H1 (cell line): ENCODE data around the gene GDPGP1. TPM values are rescaled to one million over a fixed set of nuclear protein-coding genes. Genes with fewer than 3 reads are reported as not detected.

ENCODE experiments used
- CTCF ChIA-PET: fragments of 300-600 bp; sonication (Branson Sonifier 250); formaldehyde crosslinking; loops from one replicate; lab custom pipeline; 2021; ENCODE audit not compliant: partially characterized antibody; lab: Charles Lee
- POLR2A ChIA-PET: fragments of 300-600 bp; sonication (Branson Sonifier 250); formaldehyde crosslinking; loops from one replicate; lab custom pipeline; 2021; ENCODE audit warnings: inconsistent platforms; ENCODE audit not compliant: partially characterized antibody; lab: Charles Lee
- DNase-seq, 2 experiments: peaks; one replicate each; pipeline versions ENCODE4 v3.0.0 to v3.0.0-alpha.2; 2010 to 2022; ENCODE audit warnings: low spot score in 2 of 2, low read depth in 1 of 2, mixed read lengths in 1 of 2
- FAIRE-seq: peaks from 2 replicates; lab custom pipeline; 2011; peaks lifted over from hg19 to GRCh38; lab: Jason Lieb, UNC
- H2AFZ ChIP-seq: 2 replicates; pipeline ENCODE4 v1.8.1; 2012; ENCODE audit warnings: low read length, inconsistent platforms
- H2AK5ac ChIP-seq: 2 replicates; pipeline ENCODE4 v1.6.1; 2013; ENCODE audit warnings: low read depth, low read length
- H2BK120ac ChIP-seq: replicated peaks from 2 replicates; pipeline ENCODE3; 2013; ENCODE audit warnings: low read depth, low read length, inconsistent platforms
- H2BK12ac ChIP-seq: 2 replicates; pipeline ENCODE4 v1.6.1; 2013; ENCODE audit warnings: low read depth, low read length
- H2BK15ac ChIP-seq: 2 replicates; pipeline ENCODE4 v1.6.1; 2013; ENCODE audit warnings: low read length
- H2BK20ac ChIP-seq: 2 replicates; pipeline ENCODE4 v1.6.1; 2013; ENCODE audit warnings: low read length
- H2BK5ac ChIP-seq: 2 replicates; pipeline ENCODE4 v1.6.1; 2013; ENCODE audit warnings: low read depth, low read length
- H3K14ac ChIP-seq: 2 replicates; pipeline ENCODE4 v1.6.1; 2013; ENCODE audit warnings: inconsistent platforms; ENCODE audit not compliant: insufficient read length
- H3K18ac ChIP-seq: 2 replicates; pipeline ENCODE4 v1.6.1; 2013; ENCODE audit warnings: low read length; ENCODE audit errors: extremely low read depth
- H3K23ac ChIP-seq: 2 replicates; pipeline ENCODE4 v1.6.1; 2013; ENCODE audit warnings: inconsistent platforms; ENCODE audit not compliant: insufficient read length
- H3K23me2 ChIP-seq: 2 replicates; pipeline ENCODE4 v1.6.1; 2013; ENCODE audit warnings: low read depth, low read length
- H3K27ac ChIP-seq: 2 replicates; pipeline ENCODE4 v1.6.1; 2011; ENCODE audit warnings: low read depth, low read length, inconsistent platforms
- H3K27me3 ChIP-seq, 4 experiments: replicated peaks in 1 of 4; 1 replicate in 1 of 4; 2 replicates in 3 of 4; pipeline versions ENCODE4 v1.6.1 to v1.8.1; 2011 to 2013; ENCODE audit warnings: low read length in 3 of 4, mild to moderate bottlenecking in 3 of 4, inconsistent platforms in 2 of 4, mixed read lengths in 2 of 4, moderate library complexity in 1 of 4; ENCODE audit not compliant: control insufficient read depth in 3 of 4, insufficient read depth in 3 of 4; ENCODE audit errors: extremely low read depth in 1 of 4
- H3K36me3 ChIP-seq, 4 experiments: 2 replicates each; pipeline versions ENCODE4 v1.6.1 to v1.8.1; 2011 to 2013; ENCODE audit warnings: mild to moderate bottlenecking in 4 of 4, low read length in 3 of 4, moderate library complexity in 2 of 4, control low read depth in 1 of 4, inconsistent platforms in 1 of 4; ENCODE audit not compliant: insufficient read depth in 4 of 4, control insufficient read depth in 2 of 4
- H3K4ac ChIP-seq: replicated peaks from 2 replicates; pipeline ENCODE3; 2013; ENCODE audit warnings: low read length, low read depth, mixed read lengths, inconsistent platforms; ENCODE audit not compliant: insufficient read length
- H3K4me1 ChIP-seq, 4 experiments: replicated peaks in 1 of 4; 1 replicate in 1 of 4; 2 replicates in 3 of 4; pipeline versions ENCODE4 v1.6.1 to v1.8.1; 2011 to 2013; ENCODE audit warnings: low read length in 3 of 4, inconsistent platforms in 2 of 4, mixed read lengths in 1 of 4; ENCODE audit not compliant: insufficient read depth in 4 of 4, control insufficient read depth in 3 of 4
- H3K4me2 ChIP-seq, 2 experiments: 2 replicates each; pipeline versions ENCODE4 v1.6.1 to v1.8.1; 2011 to 2013; ENCODE audit warnings: low read depth in 2 of 2, low read length in 2 of 2, control low read depth in 1 of 2, inconsistent platforms in 1 of 2, mild to moderate bottlenecking in 1 of 2; ENCODE audit not compliant: insufficient read depth in 1 of 2
- H3K4me3 ChIP-seq, 4 experiments: fragments of 200-600, 300-600 bp in 1 of 4; sonication (generic), shearing (Covaris generic), sonication (Bioruptor Twin) in 1 of 4; 2 replicates each; pipeline versions ENCODE4 v1.5.1 to v1.8.1; 2011 to 2016; ENCODE audit warnings: low read length in 4 of 4, low read depth in 3 of 4, control low read depth in 2 of 4, inconsistent platforms in 2 of 4, mild to moderate bottlenecking in 2 of 4, mixed read lengths in 1 of 4, moderate library complexity in 1 of 4; ENCODE audit not compliant: insufficient read depth in 2 of 4; ENCODE audit errors: extremely low read depth in 1 of 4
- H3K56ac ChIP-seq: replicated peaks from 2 replicates; pipeline ENCODE3; 2013; ENCODE audit warnings: low read depth, mild to moderate bottlenecking, mixed read lengths, low read length, inconsistent platforms; ENCODE audit not compliant: insufficient read length
- H3K79me1 ChIP-seq: 2 replicates; pipeline ENCODE4 v1.6.1; 2013; ENCODE audit warnings: low read depth, low read length, control low read depth
- H3K79me2 ChIP-seq, 2 experiments: 2 replicates each; pipeline versions ENCODE4 v1.6.1 to v1.8.1; 2012 to 2013; ENCODE audit warnings: low read length in 2 of 2, mild to moderate bottlenecking in 2 of 2, inconsistent platforms in 1 of 2; ENCODE audit not compliant: insufficient read depth in 2 of 2, control insufficient read depth in 1 of 2
- H3K9ac ChIP-seq, 4 experiments: replicated peaks in 1 of 4; 1 replicate in 1 of 4; 2 replicates in 3 of 4; pipeline versions ENCODE4 v1.6.1 to v1.8.1; 2011 to 2013; ENCODE audit warnings: low read depth in 3 of 4, low read length in 3 of 4, control low read depth in 2 of 4, mild to moderate bottlenecking in 2 of 4, moderate library complexity in 2 of 4, inconsistent platforms in 1 of 4; ENCODE audit errors: extremely low read depth in 1 of 4
- H3K9me3 ChIP-seq, 2 experiments: 2 replicates each; pipeline versions ENCODE4 v1.6.1 to v1.8.1; 2012 to 2013; ENCODE audit warnings: mild to moderate bottlenecking in 2 of 2, moderate library complexity in 2 of 2, control low read depth in 1 of 2, inconsistent platforms in 1 of 2, low read depth in 1 of 2, low read length in 1 of 2, mixed read lengths in 1 of 2; ENCODE audit not compliant: insufficient read depth in 2 of 2
- H4K20me1 ChIP-seq, 2 experiments: replicated peaks in 1 of 2; 2 replicates each; pipeline versions ENCODE3 to v1.8.1; 2011 to 2013; ENCODE audit warnings: inconsistent platforms in 2 of 2, low read length in 2 of 2, mild to moderate bottlenecking in 1 of 2; ENCODE audit not compliant: insufficient read depth in 2 of 2, control insufficient read depth in 1 of 2
- H4K5ac ChIP-seq: 2 replicates; pipeline ENCODE4 v1.6.1; 2013; ENCODE audit warnings: low read length, low read depth, mixed read lengths, inconsistent platforms; ENCODE audit not compliant: insufficient read length
- H4K8ac ChIP-seq: 2 replicates; pipeline ENCODE4 v1.8.0; 2013; ENCODE audit warnings: mild to moderate bottlenecking, moderate library complexity, low read length, inconsistent platforms; ENCODE audit not compliant: insufficient read depth; ENCODE audit errors: extremely low read depth
- H4K91ac ChIP-seq: replicated peaks from 2 replicates; pipeline ENCODE3; 2013; ENCODE audit warnings: low read length, mixed read lengths, inconsistent platforms; ENCODE audit not compliant: insufficient read length
- SP4 ChIP-seq: IDR thresholded peaks from 2 replicates; pipeline ENCODE4 v1.6.1; 2012; ENCODE audit warnings: low read length, inconsistent platforms
- TEAD4 ChIP-seq: IDR thresholded peaks from 2 replicates; pipeline ENCODE4 v1.6.1; 2012; ENCODE audit warnings: low read depth, low read length, inconsistent platforms, mixed read lengths
- WGBS, 2 experiments: shearing (Covaris generic) in 1 of 2; methylation state at CpG; one replicate each; pipeline versions ENCODE4 v1.1.6 to v1.1.7; 2013 to 2015; ENCODE audit warnings: low lambda C conversion rate in 2 of 2, mixed read lengths in 2 of 2, inconsistent platforms in 1 of 2, low coverage in 1 of 2, missing lambda C conversion rate in 1 of 2; ENCODE audit not compliant: insufficient replicate concordance in 2 of 2, insufficient coverage in 1 of 2, insufficient read length in 1 of 2; ENCODE audit errors: extremely low coverage in 1 of 2, missing lambda C conversion rate in 1 of 2; 5-methylcytosine and 5-hydroxymethylcytosine counted together
- polyA plus RNA-seq, 7 experiments: library from polyadenylated mRNA; depleted of rRNA in 3 of 7; stranded (reverse) in 5 of 7; unstranded in 2 of 7; fragments of >200 nt in 5 of 7; fragments of 200-250 nt in 2 of 7; gene quantifications; 1 replicate in 5 of 7; 2 replicates in 1 of 7; 4 replicates in 1 of 7; pipeline versions ENCODE4 v1.2.1 to v1.2.3, GENCODE V29; 2011 to 2013; ENCODE audit warnings: missing spikeins in 2 of 7, mixed read lengths in 2 of 7
- total RNA-seq: library from RNA; stranded (reverse); fragmentation: NEBNext Ultra II Directional; extraction: Animal tissue kit (Norgen Biotek cat#: 25700); gene quantifications from 2 replicates; pipeline ENCODE4 v1.2.1, GENCODE V29; 2021

Gene GDPGP1
- total and polyA plus RNA-seq, 2 of the 8 experiments (the other 6 are each of a cell fraction or from before 2014, with no cell fraction given): 1.8 to 5.6 TPM

- 92% methylated on average over 3 of the region's 3 CpGs; no CpG with 5 or more reads in 1 of the 2 experiments for WGBS, 2 experiments
- no peak overlapping the region for H3K23ac ChIP-seq
- no peak overlapping the region for H3K4me2 ChIP-seq
- no peaks in the 10 kb centered on the region for H3K36me3 ChIP-seq
- H3K27me3 ChIP-seq: no peaks in the 10 kb centered on the region
- no peak overlapping the region for H4K5ac ChIP-seq
- H3K14ac ChIP-seq: no peak overlapping the region
- H3K56ac ChIP-seq: no peak overlapping the region
- H2BK12ac ChIP-seq: no peak overlapping the region
- peaks cover 0 to 9% (median 6%) of the 10 kb centered on the region in 4 experiments; a peak in 6 of 7 replicates for H3K4me1 ChIP-seq
- no peak overlapping the region for H3K9ac ChIP-seq
- POLR2A ChIA-PET: interaction anchor here (1.4 to 1.7 kb wide), 3 partner anchors 10 to 14 kb away, joined by 3 to 12 read pairs (median 5); partner anchors contain the start of gene SEMA4B
- H2BK5ac ChIP-seq: no peak overlapping the region
- DNase-seq: no peak
- H4K8ac ChIP-seq: no peak overlapping the region
- H3K18ac ChIP-seq: no peak overlapping the region
- no peak overlapping the region for H2BK15ac ChIP-seq
- H2AFZ ChIP-seq: no peak overlapping the region
- peaks cover 2% of the 10 kb centered on the region; the same call in 1 of the 2 replicates for H3K23me2 ChIP-seq
- no peak overlapping the region for H2BK20ac ChIP-seq
- TF ChIP-seq TEAD4 (no peak), SP4 (no peak)
- H3K4ac ChIP-seq: no peak overlapping the region
- H4K20me1 ChIP-seq: peaks cover 0 to 2% of the 10 kb centered on the region in 2 experiments
- no peak overlapping the region for H3K4me3 ChIP-seq
- no peaks in the 10 kb centered on the region for H3K9me3 ChIP-seq
- FAIRE-seq: no peak
- CTCF ChIA-PET: interaction anchor here (0.9 to 3.7 kb wide), 6 partner anchors 10 to 31 kb away, joined by 3 to 14 read pairs (median 4); partner anchors contain the start of gene SEMA4B
- H4K91ac ChIP-seq: no peak overlapping the region
- peaks cover 3% of the 10 kb centered on the region; the same call in 1 of the 2 replicates for H3K79me1 ChIP-seq
- H3K27ac ChIP-seq: no peak overlapping the region
- H2AK5ac ChIP-seq: no peak overlapping the region
- no peaks in the 10 kb centered on the region for H3K79me2 ChIP-seq
- no peak overlapping the region for H2BK120ac ChIP-seq
Observed at GRCh38 chr15:90191344-90191687, 42.7 kb upstream of the GDPGP1 start.
